Fibroblast of lung (primary cell): Measurements from ENCODE around the gene OAF. TPM values are rescaled to one million over a fixed set of nuclear protein-coding genes. Genes with fewer than 3 reads are reported as not detected.

ENCODE experiments used
- DNase-seq, 2 donors: peaks; one replicate each; pipeline versions ENCODE4 v3.0.0 to v3.0.0-alpha.2; 2010; ENCODE audit warnings: low read depth in 2 of 2
- H2AFZ ChIP-seq: 2 replicates; pipeline ENCODE4 v1.5.1; 2012; ENCODE audit warnings: low read length, control low read depth, inconsistent platforms
- H3K27ac ChIP-seq: 2 replicates; pipeline ENCODE4 v1.5.1; 2011; ENCODE audit warnings: low read length, control low read depth; ENCODE audit not compliant: insufficient read depth
- H3K27me3 ChIP-seq: 2 replicates; pipeline ENCODE4 v1.5.1; 2011; ENCODE audit warnings: mild to moderate bottlenecking, low read length; ENCODE audit not compliant: control insufficient read depth, insufficient read depth
- H3K36me3 ChIP-seq: 2 replicates; pipeline ENCODE4 v1.5.1; 2011; ENCODE audit warnings: low read length; ENCODE audit not compliant: control insufficient read depth, insufficient read depth
- H3K4me1 ChIP-seq: 2 replicates; pipeline ENCODE4 v1.5.1; 2011; ENCODE audit warnings: low read length; ENCODE audit not compliant: control insufficient read depth, insufficient read depth; ENCODE audit errors: extremely low read depth
- H3K4me2 ChIP-seq: 2 replicates; pipeline ENCODE4 v1.5.1; 2011; ENCODE audit warnings: low read length, control low read depth; ENCODE audit not compliant: insufficient read depth; ENCODE audit errors: extremely low read depth
- H3K4me3 ChIP-seq, 4 experiments: fragments of 200-600 bp in 1 of 4; sonication (generic) in 1 of 4; replicated peaks in 1 of 4; 2 replicates each; pipeline ENCODE4 v1.5.1; 2011 to 2016; ENCODE audit warnings: low read length in 4 of 4, low read depth in 3 of 4, mild to moderate bottlenecking in 3 of 4, control low read depth in 2 of 4, inconsistent platforms in 1 of 4, mixed read lengths in 1 of 4; ENCODE audit not compliant: insufficient read depth in 1 of 4; ENCODE audit errors: control extremely low read depth in 1 of 4
- H3K79me2 ChIP-seq: 2 replicates; pipeline ENCODE4 v1.5.1; 2012; ENCODE audit warnings: mild to moderate bottlenecking, low read length, inconsistent platforms; ENCODE audit not compliant: control insufficient read depth, insufficient read depth
- H3K9ac ChIP-seq: 2 replicates; pipeline ENCODE4 v1.5.1; 2011; ENCODE audit warnings: mild to moderate bottlenecking, low read length, control low read depth; ENCODE audit not compliant: insufficient read depth
- H3K9me3 ChIP-seq: 2 replicates; pipeline ENCODE4 v1.5.1; 2012; ENCODE audit warnings: low read depth, low read length; ENCODE audit not compliant: control insufficient read depth, insufficient read depth
- H4K20me1 ChIP-seq: 2 replicates; pipeline ENCODE4 v1.5.1; 2011; ENCODE audit warnings: low read length; ENCODE audit not compliant: control insufficient read depth, insufficient read depth; ENCODE audit errors: extremely low read depth
- EZH2 ChIP-seq: IDR thresholded peaks from 2 replicates; pipeline ENCODE4 v1.5.1; 2012; ENCODE audit warnings: low read length, control low read depth, mild to moderate bottlenecking; ENCODE audit errors: missing control alignments
- polyA plus RNA-seq, 2 donors: library from polyadenylated mRNA; depleted of rRNA in 1 of 2; stranded (reverse) in 1 of 2; unstranded in 1 of 2; fragments of >200 nt; gene quantifications; 2 replicates each; pipeline ENCODE4 v1.2.1, GENCODE V29; 2011 to 2012; ENCODE audit warnings: missing spikeins in 1 of 2
- total RNA-seq: library from RNA; depleted of rRNA; stranded (reverse); fragments of >200 nt; gene quantifications from 2 replicates; pipeline ENCODE4 v1.2.1, GENCODE V29; 2014
- TF ChIP-seq, protein P1 (sequence below), 2 donors: IDR thresholded peaks in 1 of 2; conservative IDR thresholded peaks in 1 of 2; 1 replicate in 1 of 2; 2 replicates in 1 of 2; pipeline ENCODE4 v1.5.1; 2011 to 2012; ENCODE audit warnings: low read length in 2 of 2, control low read depth in 1 of 2, inconsistent platforms in 1 of 2, low read depth in 1 of 2, mild to moderate bottlenecking in 1 of 2

The OAF gene
- total and polyA plus RNA-seq, 2 donors (not counting 1 experiment from before 2014, with no cell fraction given), result 20.0 to 22.7 TPM

GRCh38 chr11:120243221-120243620 lies 32.4 kb downstream of the OAF start:
- no peak for DNase-seq
- Histone ChIP-seq H2AFZ (no peak overlapping the region), H3K36me3 (no peaks in the 10 kb centered on the region), H3K79me2 (no peaks in the 10 kb centered on the region), H3K9me3 (no peaks in the 10 kb centered on the region), H3K4me1 (no peaks in the 10 kb centered on the region), H3K9ac (no peak overlapping the region), H3K4me2 (no peak overlapping the region), H3K27ac (no peak overlapping the region), H4K20me1 (no peaks in the 10 kb centered on the region), H3K27me3 (peaks cover 27% of the 10 kb centered on the region), H3K4me3 (no peak overlapping the region)
- TF ChIP-seq EZH2, result no peak
- TF ChIP-seq, protein P1, sequence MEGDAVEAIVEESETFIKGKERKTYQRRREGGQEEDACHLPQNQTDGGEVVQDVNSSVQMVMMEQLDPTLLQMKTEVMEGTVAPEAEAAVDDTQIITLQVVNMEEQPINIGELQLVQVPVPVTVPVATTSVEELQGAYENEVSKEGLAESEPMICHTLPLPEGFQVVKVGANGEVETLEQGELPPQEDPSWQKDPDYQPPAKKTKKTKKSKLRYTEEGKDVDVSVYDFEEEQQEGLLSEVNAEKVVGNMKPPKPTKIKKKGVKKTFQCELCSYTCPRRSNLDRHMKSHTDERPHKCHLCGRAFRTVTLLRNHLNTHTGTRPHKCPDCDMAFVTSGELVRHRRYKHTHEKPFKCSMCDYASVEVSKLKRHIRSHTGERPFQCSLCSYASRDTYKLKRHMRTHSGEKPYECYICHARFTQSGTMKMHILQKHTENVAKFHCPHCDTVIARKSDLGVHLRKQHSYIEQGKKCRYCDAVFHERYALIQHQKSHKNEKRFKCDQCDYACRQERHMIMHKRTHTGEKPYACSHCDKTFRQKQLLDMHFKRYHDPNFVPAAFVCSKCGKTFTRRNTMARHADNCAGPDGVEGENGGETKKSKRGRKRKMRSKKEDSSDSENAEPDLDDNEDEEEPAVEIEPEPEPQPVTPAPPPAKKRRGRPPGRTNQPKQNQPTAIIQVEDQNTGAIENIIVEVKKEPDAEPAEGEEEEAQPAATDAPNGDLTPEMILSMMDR (conservative IDR thresholded peaks at IDR 0.05 in 1 of 2, IDR thresholded peaks at IDR 0.05 in 1 of 2; ENCODE audit: low read depth in 1 of 2, low read length in 2 of 2), result no peak

DNA sequence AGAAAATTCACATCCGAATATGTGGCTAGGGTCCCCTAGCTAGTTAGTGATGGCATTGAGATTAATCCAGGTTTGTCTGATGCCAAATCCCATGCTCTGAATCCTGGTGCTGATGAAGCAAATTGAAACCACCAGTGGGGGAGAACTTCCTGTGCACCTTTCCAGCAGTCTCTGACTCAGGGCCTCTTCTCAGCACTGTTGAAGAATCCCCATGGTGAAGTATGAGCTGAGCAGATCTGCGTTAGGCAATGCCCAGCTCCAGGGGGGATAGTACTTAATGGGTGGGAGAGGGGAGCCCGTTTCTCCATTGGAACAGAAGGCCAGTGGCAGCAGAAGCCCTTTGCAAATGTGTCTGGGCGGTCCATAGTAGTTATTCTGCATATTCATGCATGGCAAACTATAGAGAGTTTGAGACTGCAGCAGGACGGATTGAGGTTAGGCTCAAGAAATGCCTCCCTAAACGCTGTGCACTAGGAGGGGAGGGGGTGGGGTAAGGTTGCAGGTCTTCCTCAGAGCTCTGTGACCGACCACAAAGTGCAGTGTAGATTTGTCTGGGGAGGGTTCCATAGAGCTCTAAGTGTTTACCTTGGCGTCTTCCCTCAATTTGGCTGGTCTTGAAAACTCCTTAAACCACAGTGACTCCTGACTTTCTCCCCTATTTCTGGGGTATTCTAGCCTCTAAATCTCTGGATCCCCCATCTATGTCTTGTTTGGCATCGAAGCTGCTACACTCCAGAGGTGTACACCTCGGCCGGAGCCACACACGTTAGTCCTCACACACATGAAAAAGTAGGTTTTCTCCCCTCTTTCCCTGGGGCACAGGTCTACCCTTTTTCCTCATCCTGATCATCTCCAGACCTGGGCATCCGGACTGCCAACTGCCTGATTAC lies 33.9 kb downstream of the OAF start:
- Histone ChIP-seq H3K4me2 (no peak overlapping the region), H3K36me3 (no peaks in the 10 kb centered on the region), H3K9ac (no peak overlapping the region), H4K20me1 (no peaks in the 10 kb centered on the region), H3K27me3 (peaks cover 15% of the 10 kb centered on the region), H3K27ac (no peak overlapping the region), H3K4me3 (no peak overlapping the region), H3K4me1 (peaks cover 3% of the 10 kb centered on the region), H2AFZ (no peak overlapping the region), H3K79me2 (no peaks in the 10 kb centered on the region), H3K9me3 (no peaks in the 10 kb centered on the region)
- no peak for TF ChIP-seq EZH2
- TF ChIP-seq, protein P1 (conservative IDR thresholded peaks at IDR 0.05 in 1 of 2, IDR thresholded peaks at IDR 0.05 in 1 of 2; ENCODE audit: low read depth in 1 of 2, low read length in 2 of 2), result no peak
- peak in 1 of 2 donors; percentile 52 for DNase-seq

GRCh38 chr11:120245434-120245833 lies 34.6 kb downstream of the OAF start:
- H3K4me1 ChIP-seq, result peaks cover 3% of the 10 kb centered on the region
- no peaks in the 10 kb centered on the region for H3K9me3 ChIP-seq
- H4K20me1 ChIP-seq, result no peaks in the 10 kb centered on the region
- H3K4me2 ChIP-seq, result no peak overlapping the region
- H3K79me2 ChIP-seq, result no peaks in the 10 kb centered on the region
- H3K27me3 ChIP-seq, result peaks cover 11% of the 10 kb centered on the region
- DNase-seq, result no peak
- H3K4me3 ChIP-seq, result no peak overlapping the region
- no peak overlapping the region for H3K9ac ChIP-seq
- no peak overlapping the region for H3K27ac ChIP-seq
- H3K36me3 ChIP-seq, result no peaks in the 10 kb centered on the region
- no peak overlapping the region for H2AFZ ChIP-seq
- no peak for TF ChIP-seq EZH2
- TF ChIP-seq, protein P1 (conservative IDR thresholded peaks at IDR 0.05 in 1 of 2, IDR thresholded peaks at IDR 0.05 in 1 of 2; ENCODE audit: low read depth in 1 of 2, low read length in 2 of 2), result no peak
